GM15510 (cell line): ENCODE results near the gene ITGB7.
A peak's percentile ranks its signal among the peaks of the same experiment; 100 is the strongest.

Experiments used
- POLR2A ChIP-seq: IDR thresholded peaks from 3 replicates; pipeline ENCODE4 v1.6.1; 2011; ENCODE audit warnings: borderline replicate concordance; ENCODE audit not compliant: insufficient read length; ENCODE audit errors: extremely low read depth

The ITGB7 gene

GRCh38 chr12:53223389-53224060 lies 16.5 kb upstream of the ITGB7 start:
- no peak for TF ChIP-seq POLR2A

- no peak for TF ChIP-seq POLR2A
Observed at GRCh38 chr12:53222806-53223261, 15.8 kb upstream of the ITGB7 start.

GRCh38 chr12:53222170-53222721 lies 15.2 kb upstream of the ITGB7 start:
- TF ChIP-seq POLR2A: no peak

DNA sequence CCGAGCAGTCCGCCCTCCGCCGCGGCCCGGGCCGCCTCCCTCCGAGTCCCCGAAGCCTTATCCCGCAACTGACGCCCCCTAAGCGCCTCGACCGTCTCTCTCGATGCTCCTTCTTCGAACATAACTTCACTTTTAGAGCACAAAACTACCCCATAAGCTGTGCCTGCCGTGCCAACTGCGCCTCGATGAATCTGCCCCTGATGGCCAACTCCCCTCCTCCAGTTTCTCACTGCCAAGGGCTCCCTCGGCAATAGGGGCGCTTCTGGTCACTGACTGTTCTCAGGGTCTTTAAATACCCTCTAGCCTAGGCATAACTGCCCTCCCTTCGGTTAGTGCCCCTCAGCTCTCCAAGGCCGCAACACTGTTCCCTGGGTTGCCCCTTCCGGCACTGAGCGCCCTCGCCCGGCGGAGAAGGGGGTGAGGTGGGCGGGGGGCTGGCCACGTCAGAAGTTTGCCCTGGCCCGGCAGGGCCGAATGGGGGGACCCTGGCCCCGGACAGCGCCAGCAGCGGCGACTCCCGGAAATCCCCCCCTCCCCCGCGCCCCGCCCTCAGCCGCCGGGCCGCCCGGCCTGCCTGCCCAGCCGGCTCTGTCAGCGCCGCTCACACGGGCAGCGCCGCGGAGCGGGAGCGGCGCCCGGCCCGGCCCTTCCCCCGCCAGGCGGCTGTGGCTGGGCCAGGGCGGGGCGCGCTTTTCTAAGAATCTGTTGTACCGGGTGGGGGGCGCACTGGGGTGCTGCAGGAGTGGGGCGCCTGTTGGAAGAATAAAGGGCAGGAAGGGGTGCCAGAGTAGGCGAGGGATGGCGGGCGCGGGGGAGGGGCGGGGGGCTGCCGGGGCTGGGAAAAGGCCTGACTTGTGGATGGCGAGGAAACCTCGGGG lies 14.4 kb upstream of the ITGB7 start:
- peak; percentile 73 for TF ChIP-seq POLR2A

DNA sequence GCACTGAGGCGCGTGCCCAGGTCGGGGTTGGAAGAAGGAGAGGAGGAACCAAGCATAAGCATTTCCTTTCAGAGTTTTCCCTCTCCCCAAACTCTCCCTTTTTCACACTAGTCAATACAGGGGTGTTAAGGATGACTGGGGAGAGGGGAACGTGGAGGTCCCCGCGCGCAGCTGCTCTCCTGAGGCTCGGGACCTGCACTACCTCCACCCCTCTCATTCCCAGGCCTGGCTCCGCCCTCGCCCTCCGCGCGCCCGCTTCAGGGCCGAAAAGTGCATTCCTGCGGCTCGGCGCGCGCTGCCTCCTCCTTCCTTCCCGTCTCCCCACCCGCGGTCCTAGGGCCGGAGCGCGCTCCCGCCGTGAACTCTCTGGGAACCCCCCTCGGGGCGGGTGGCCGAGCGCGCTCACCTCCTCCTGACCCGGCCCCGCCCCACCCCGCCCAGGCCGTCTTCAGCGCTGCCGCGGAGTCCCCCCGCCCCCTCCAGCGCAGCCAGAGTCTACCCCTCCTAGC lies 13.7 kb upstream of the ITGB7 start:
- no peak for TF ChIP-seq POLR2A

DNA sequence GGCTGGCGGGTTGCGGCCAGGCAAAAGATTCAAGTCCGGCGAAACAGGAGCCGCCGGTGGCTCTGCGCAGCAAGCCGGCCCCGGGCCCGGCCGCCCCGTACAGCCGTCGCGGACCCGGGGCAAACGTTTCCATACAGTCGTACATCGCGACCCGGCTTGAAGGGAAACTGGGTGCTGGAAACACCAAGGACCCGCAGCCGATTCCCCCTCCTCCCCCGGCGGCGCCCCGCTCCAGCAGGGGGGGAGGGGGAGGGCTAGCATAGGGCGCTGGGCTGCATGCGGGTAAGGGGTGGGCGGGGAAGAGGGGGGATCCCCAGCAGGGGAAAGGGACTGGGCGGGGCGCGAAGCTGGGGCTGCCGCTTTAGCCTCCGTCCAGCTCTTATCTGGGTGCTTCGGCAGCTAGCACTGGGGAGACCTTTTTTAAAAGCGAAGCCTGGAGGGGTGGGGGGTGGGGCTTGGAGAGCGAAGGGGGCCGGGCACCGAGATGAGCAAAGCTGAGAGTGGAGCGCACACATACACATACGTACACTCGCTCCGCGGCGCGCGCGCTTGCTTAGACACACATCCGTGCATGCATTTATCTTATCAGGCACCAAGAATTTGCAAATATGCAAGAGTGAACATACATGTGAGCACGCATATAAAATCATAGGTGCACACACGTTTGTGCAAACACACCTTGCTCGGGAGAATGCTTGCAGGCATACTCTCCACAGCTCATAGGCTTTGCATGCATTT lies 13.1 kb upstream of the ITGB7 start:
- peak; percentile 36 for TF ChIP-seq POLR2A

- no peak for TF ChIP-seq POLR2A
Observed at GRCh38 chr12:53219292-53219955, 12.4 kb upstream of the ITGB7 start.

GRCh38 chr12:53218551-53219291 lies 11.7 kb upstream of the ITGB7 start:
- TF ChIP-seq POLR2A: no peak

GRCh38 chr12:53217931-53218307 lies 10.9 kb upstream of the ITGB7 start:
- no peak for TF ChIP-seq POLR2A

GRCh38 chr12:53217051-53217930 lies 10.2 kb upstream of the ITGB7 start:
- TF ChIP-seq POLR2A: no peak

DNA sequence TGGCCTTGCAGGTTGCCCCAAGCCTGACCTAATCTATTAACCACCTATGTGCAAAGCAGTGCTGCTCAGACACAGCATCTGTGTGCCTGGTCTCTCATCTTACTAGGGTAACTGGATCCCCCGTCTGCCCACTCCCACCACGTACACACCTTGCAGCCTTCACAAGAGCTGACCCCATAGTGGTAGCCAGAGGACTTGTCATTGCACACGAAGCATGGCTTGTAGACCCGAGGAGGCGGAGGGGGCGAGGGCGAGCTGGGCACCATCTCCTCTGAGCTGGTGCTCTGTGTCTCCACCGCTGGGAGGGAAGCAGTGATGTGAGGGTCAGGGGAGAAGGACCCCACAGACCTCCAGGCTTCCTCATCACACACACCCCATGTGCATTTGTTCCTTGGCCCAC lies 8.4 kb upstream of the ITGB7 start:
- no peak for TF ChIP-seq POLR2A

- TF ChIP-seq POLR2A: no peak
Observed at GRCh38 chr12:53214687-53215455, 7.8 kb upstream of the ITGB7 start.
